Panc1 (cell line): ENCODE results near the gene GSG1L. TPM values are rescaled to one million over a fixed set of nuclear protein-coding genes. Genes with fewer than 3 reads are reported as not detected.

Experiments
- ATAC-seq: fragments of 200-7000 bp; cut with Tn5 transposase; 2 replicates; pipeline ENCODE4 v1.9.1; 2020; ENCODE audit warnings: mild to moderate bottlenecking, moderate library complexity
- BruUV-seq: library from RNA; stranded (reverse); fragments of 400-500 nt; replicated peaks from 2 replicates; lab custom pipeline; 2021; lab: Mats Ljungman, UMichigan
- CTCF ChIA-PET: fragments of 300-600 bp; sonication (Branson Sonifier 250); formaldehyde crosslinking; loops from one replicate; lab custom pipeline; 2022; ENCODE audit warnings: antibody characterized with exemption; lab: Charles Lee
- POLR2A ChIA-PET: fragments of 300-600 bp; sonication (Branson Sonifier 250); formaldehyde crosslinking; loops from one replicate; lab custom pipeline; 2022; ENCODE audit warnings: antibody characterized with exemption; lab: Charles Lee
- DNase-seq: peaks from one replicate; pipeline ENCODE4 v3.0.0-alpha.2; 2010; ENCODE audit warnings: low read depth, low spot score
- H3K27ac ChIP-seq: 2 replicates; pipeline ENCODE4 v1.5.1; 2011; ENCODE audit warnings: mild to moderate bottlenecking, low read length, inconsistent platforms
- H3K27me3 ChIP-seq: fragments of 200-500 bp; sonication (Bioruptor generic); 2 replicates; pipeline ENCODE4 v1.6.0; 2014; ENCODE audit warnings: low read length, inconsistent platforms; ENCODE audit not compliant: control insufficient read depth, insufficient read depth
- H3K36me3 ChIP-seq: fragments of 200-500 bp; sonication (Bioruptor generic); 2 replicates; pipeline ENCODE4 v1.5.1; 2014; ENCODE audit warnings: inconsistent platforms, mild to moderate bottlenecking, low read length, moderate library complexity; ENCODE audit not compliant: control insufficient read depth, insufficient read depth
- H3K4me1 ChIP-seq: 2 replicates; pipeline ENCODE4 v1.5.1; 2011; ENCODE audit warnings: inconsistent platforms, mild to moderate bottlenecking, low read length, moderate library complexity; ENCODE audit not compliant: control insufficient read depth, insufficient read depth
- H3K4me3 ChIP-seq, 2 experiments: 2 replicates each; pipeline ENCODE4 v1.5.1; 2011 to 2012; ENCODE audit warnings: low read depth in 2 of 2, low read length in 2 of 2, mild to moderate bottlenecking in 2 of 2, inconsistent platforms in 1 of 2, moderate library complexity in 1 of 2
- H3K9me3 ChIP-seq: fragments of 200-500 bp; sonication (Bioruptor generic); 2 replicates; pipeline ENCODE4 v1.5.1; 2014; ENCODE audit warnings: low read depth, mild to moderate bottlenecking, inconsistent platforms, low read length, moderate library complexity; ENCODE audit not compliant: control insufficient read depth, insufficient read depth
- POLR2AphosphoS5 ChIP-seq: IDR thresholded peaks from 2 replicates; pipeline ENCODE4 v1.6.1; 2012; ENCODE audit warnings: mild to moderate bottlenecking, low read depth, low read length, moderate library complexity
- SIN3A ChIP-seq: IDR thresholded peaks from 2 replicates; pipeline ENCODE4 v1.6.1; 2012; ENCODE audit warnings: low read depth, mild to moderate bottlenecking, low read length, moderate library complexity, borderline replicate concordance; ENCODE audit not compliant: insufficient read depth
- TCF7L2 ChIP-seq: IDR thresholded peaks from 2 replicates; pipeline ENCODE4 v1.6.1; 2011; ENCODE audit warnings: mild to moderate bottlenecking, low read depth, low read length, inconsistent platforms
- in situ Hi-C: cut with HindIII; loops from 2 replicates; pipeline ENCODE4 v1.10.0; 2016; ENCODE audit warnings: low sequenced_read_pairs, low pct_unique_long_range_greater_than_20kb
- intact Hi-C: fragments of 100-400 bp; cut with micrococcal nuclease; formaldehyde crosslinking; loops from one replicate; pipeline ENCODE4 v1.10.0; 2022; ENCODE audit not compliant: unreplicated experiment
- total RNA-seq: library from RNA; stranded (reverse); gene quantifications from one replicate; pipeline ENCODE4 v1.2.1, GENCODE V29; 2021; ENCODE audit not compliant: unreplicated experiment
- TF ChIP-seq, protein P1 (sequence below): fragments of 450-650 bp; IDR thresholded peaks from 2 replicates; pipeline ENCODE4 v1.5.1; 2017; ENCODE audit warnings: mild to moderate bottlenecking
- TF ChIP-seq, protein P2 (sequence below), 2 experiments: IDR thresholded peaks; 2 replicates each; pipeline ENCODE4 v1.6.1; 2011 to 2012; ENCODE audit warnings: low read depth in 2 of 2, control low read depth in 1 of 2, low read length in 1 of 2, mild to moderate bottlenecking in 1 of 2, moderate library complexity in 1 of 2; ENCODE audit not compliant: insufficient read depth in 1 of 2

GSG1L gene
- total RNA-seq, 1 experiment from 2014 or later, result 0.08 TPM

DNA sequence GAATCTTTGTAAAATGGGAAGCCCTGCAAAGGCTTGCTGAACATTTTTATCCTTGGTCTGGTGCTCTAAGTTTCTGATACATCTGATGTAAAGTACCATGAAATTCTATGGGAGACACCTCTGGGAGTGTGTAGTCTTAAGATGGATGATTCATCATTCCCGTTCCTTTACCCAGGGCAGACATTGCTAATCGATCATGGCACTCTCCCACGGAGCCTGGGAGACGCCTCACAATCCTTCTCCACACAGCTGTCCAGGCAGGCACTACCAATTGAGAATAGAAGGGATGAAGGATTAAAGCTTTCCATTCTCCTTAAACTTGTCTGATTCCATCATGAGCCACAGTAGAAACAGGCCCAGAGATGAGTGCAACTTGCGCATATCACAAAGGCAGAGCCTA is 144.8 kb downstream of the GSG1L start:
- POLR2A ChIA-PET, result interaction anchor here (0.6 kb wide), 1 partner anchor 51 kb away, joined by 15 read pairs; no protein-coding TSS in a partner anchor
- no peak overlapping the region for H3K4me3 ChIP-seq
- CTCF ChIA-PET, result no interaction called here
- 0 out of 2 replicates have a peak, but pooled peaks cover 3% of the 10 kb centered on the region for H3K4me1 ChIP-seq
- DNase-seq, result no peak
- H3K27ac ChIP-seq, result no peak overlapping the region
- no peaks in the 10 kb centered on the region for H3K9me3 ChIP-seq
- peaks cover 10% of the 10 kb centered on the region; the same call in 1 of the 2 replicates for H3K27me3 ChIP-seq
- in situ Hi-C loops, result no loop called here
- no TSS peak for BruUV-seq
- TF ChIP-seq, protein P1, sequence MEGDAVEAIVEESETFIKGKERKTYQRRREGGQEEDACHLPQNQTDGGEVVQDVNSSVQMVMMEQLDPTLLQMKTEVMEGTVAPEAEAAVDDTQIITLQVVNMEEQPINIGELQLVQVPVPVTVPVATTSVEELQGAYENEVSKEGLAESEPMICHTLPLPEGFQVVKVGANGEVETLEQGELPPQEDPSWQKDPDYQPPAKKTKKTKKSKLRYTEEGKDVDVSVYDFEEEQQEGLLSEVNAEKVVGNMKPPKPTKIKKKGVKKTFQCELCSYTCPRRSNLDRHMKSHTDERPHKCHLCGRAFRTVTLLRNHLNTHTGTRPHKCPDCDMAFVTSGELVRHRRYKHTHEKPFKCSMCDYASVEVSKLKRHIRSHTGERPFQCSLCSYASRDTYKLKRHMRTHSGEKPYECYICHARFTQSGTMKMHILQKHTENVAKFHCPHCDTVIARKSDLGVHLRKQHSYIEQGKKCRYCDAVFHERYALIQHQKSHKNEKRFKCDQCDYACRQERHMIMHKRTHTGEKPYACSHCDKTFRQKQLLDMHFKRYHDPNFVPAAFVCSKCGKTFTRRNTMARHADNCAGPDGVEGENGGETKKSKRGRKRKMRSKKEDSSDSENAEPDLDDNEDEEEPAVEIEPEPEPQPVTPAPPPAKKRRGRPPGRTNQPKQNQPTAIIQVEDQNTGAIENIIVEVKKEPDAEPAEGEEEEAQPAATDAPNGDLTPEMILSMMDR, result no peak
- no peak for TF ChIP-seq TCF7L2
- TF ChIP-seq SIN3A, result no peak
- H3K36me3 ChIP-seq, result no peaks in the 10 kb centered on the region
- intact Hi-C loops, result no loop called here
- ATAC-seq, result no peak

DNA sequence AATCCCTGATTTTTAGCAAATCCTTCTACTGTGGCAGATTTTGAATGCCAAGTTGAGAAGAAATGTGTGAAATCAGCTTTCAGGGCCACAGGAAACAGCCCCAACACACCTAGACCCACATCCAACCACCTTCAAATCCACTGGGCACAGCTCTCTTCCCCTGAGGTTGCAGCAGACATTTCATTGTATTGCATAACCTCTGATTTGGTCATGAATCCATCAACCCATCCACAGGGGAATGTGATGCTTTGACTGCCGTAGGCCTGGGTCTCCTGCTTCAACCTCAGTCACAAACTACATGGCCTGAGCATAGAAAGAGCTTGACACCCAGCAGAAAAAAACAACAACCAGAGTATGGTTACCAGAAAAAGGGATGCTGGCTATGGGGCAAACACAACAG is 145.6 kb downstream of the GSG1L start:
- CTCF ChIA-PET, result no interaction called here
- intact Hi-C loops, result no loop called here

DNA sequence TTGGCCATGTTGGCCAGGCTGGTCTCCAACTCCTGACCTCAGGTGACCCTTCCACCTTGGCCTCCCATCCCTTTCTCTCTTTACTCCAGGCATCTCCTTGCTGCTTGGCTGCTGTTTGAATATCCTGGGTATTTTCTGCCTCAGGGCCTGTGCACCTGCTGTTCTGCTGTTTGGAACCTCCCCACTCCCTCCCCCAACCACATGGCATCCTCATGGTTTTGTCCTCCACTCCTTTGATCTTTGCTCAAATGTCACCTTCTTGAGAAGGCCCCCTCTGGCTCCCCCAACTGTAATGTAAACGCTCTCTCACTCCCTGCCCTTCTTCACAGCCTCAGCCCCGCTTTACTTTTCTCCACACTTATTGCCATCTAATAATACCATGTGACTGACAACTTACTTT is 152.0 kb downstream of the GSG1L start:
- DNase-seq, result no peak
- intact Hi-C loops (no loop called here), in situ Hi-C loops (no loop called here)
- no peak overlapping the region for H3K27ac ChIP-seq
- no peak overlapping the region for H3K4me3 ChIP-seq
- POLR2A ChIA-PET, result no interaction called here
- no TSS peak for BruUV-seq
- no peaks in the 10 kb centered on the region for H3K4me1 ChIP-seq
- TF ChIP-seq, protein P1, result no peak
- no peak for TF ChIP-seq TCF7L2
- no peak for TF ChIP-seq SIN3A
- TF ChIP-seq, protein P2, sequence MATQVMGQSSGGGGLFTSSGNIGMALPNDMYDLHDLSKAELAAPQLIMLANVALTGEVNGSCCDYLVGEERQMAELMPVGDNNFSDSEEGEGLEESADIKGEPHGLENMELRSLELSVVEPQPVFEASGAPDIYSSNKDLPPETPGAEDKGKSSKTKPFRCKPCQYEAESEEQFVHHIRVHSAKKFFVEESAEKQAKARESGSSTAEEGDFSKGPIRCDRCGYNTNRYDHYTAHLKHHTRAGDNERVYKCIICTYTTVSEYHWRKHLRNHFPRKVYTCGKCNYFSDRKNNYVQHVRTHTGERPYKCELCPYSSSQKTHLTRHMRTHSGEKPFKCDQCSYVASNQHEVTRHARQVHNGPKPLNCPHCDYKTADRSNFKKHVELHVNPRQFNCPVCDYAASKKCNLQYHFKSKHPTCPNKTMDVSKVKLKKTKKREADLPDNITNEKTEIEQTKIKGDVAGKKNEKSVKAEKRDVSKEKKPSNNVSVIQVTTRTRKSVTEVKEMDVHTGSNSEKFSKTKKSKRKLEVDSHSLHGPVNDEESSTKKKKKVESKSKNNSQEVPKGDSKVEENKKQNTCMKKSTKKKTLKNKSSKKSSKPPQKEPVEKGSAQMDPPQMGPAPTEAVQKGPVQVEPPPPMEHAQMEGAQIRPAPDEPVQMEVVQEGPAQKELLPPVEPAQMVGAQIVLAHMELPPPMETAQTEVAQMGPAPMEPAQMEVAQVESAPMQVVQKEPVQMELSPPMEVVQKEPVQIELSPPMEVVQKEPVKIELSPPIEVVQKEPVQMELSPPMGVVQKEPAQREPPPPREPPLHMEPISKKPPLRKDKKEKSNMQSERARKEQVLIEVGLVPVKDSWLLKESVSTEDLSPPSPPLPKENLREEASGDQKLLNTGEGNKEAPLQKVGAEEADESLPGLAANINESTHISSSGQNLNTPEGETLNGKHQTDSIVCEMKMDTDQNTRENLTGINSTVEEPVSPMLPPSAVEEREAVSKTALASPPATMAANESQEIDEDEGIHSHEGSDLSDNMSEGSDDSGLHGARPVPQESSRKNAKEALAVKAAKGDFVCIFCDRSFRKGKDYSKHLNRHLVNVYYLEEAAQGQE (IDR thresholded peaks at IDR 0.05; ENCODE audit: insufficient read depth in 1 of 2, low read depth in 2 of 2, low read length in 1 of 2), result no peak
- TF ChIP-seq POLR2AphosphoS5, result no peak
- CTCF ChIA-PET, result no interaction called here
- no peak for ATAC-seq
- H3K36me3 ChIP-seq, result no peaks in the 10 kb centered on the region
- H3K9me3 ChIP-seq, result no peaks in the 10 kb centered on the region
- H3K27me3 ChIP-seq, result peaks cover 3% of the 10 kb centered on the region; the same call in 1 of the 2 replicates

More for the DNA sequence above, 145.6 kb downstream of the GSG1L start:
- Histone ChIP-seq H3K4me3 (no peak overlapping the region), H3K4me1 (0 out of 2 replicates have a peak, but pooled peaks cover 3% of the 10 kb centered on the region), H3K36me3 (no peaks in the 10 kb centered on the region), H3K27me3 (peaks cover 10% of the 10 kb centered on the region; the same call in 1 of the 2 replicates), H3K9me3 (no peaks in the 10 kb centered on the region), H3K27ac (no peak overlapping the region)
- BruUV-seq, result no TSS peak
- no peak for DNase-seq
- in situ Hi-C loops, result no loop called here
- POLR2A ChIA-PET, result no interaction called here
- TF ChIP-seq TCF7L2, result no peak
- TF ChIP-seq SIN3A, result no peak
- TF ChIP-seq, protein P1, result no peak
- no peak for TF ChIP-seq POLR2AphosphoS5
- no peak for ATAC-seq
